GM18867 (cell line): ENCODE measurements around the gene PRKCD.

Source experiments
- ATAC-seq: cut with Tn5 transposase; IDR thresholded peaks from one replicate; pipeline ENCODE4 v1.9.1; 2021; ENCODE audit warnings: mild to moderate bottlenecking, moderate library complexity; ENCODE audit not compliant: unreplicated experiment

PRKCD gene

DNA sequence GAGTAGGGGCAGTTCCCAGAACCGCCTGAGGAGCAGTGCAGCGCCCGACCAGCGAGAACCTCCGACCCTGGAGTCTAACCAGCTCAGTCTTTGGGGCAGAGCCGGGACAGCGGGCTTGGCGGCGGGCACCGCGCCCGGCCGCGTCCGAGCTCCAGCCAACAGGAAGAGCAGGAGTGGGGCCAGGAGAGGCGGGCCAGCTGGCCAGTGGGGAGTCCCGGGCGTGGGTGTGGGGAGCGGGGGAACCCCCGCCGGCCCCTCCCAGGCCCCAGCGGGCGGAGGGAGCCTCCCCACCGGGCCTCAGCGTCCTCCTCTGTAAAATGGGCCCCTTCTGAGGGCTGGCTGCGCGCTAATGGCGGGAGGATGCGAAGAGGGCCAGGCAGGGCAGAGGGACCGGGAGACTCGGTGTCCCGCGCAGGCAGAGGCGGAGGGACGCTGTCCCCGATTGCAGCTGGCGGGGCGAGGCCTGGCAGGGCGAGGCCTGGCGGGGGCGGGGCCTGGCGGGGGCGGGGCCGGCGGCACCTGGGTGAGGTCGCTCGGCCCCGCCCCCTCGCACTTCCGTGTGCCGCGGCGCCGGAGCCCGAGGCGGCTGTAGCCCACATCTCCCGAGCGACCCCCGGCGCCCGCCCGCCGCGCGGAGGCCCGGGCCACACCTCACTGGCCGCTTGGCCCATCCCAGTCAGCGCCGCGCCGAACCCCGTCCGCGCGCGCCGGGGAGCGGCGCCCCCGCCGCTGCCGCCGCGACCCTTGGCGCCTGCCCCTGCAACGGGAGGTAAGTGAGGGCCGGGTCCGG is at the start of gene PRKCD:
Gene PRKCD (plus strand): TSS at position 550 of the 790 bp plus-strand sequence. CDS start 17,214 bp downstream, outside the sequence.
- peak; percentile 52 for ATAC-seq

DNA sequence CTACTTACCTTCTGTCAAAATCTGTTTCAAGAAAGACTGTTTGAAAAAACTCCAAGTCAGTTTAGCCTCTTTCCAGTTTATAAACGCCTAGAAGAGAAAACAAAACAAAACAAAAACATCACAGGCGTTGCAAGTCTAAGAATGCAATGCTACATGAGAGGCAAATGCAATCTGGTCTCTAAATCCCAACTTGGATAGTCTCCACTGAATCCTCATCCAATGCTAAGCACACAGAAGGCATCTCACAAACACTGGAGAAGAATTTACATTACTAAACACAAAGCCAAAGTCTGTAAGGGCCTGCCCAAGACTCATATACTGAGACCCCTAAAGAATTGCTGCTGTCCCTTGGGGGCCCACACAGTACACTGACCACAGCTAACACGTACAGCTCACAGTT is 49.2 kb upstream of the PRKCD start:
- ATAC-seq = no peak

DNA sequence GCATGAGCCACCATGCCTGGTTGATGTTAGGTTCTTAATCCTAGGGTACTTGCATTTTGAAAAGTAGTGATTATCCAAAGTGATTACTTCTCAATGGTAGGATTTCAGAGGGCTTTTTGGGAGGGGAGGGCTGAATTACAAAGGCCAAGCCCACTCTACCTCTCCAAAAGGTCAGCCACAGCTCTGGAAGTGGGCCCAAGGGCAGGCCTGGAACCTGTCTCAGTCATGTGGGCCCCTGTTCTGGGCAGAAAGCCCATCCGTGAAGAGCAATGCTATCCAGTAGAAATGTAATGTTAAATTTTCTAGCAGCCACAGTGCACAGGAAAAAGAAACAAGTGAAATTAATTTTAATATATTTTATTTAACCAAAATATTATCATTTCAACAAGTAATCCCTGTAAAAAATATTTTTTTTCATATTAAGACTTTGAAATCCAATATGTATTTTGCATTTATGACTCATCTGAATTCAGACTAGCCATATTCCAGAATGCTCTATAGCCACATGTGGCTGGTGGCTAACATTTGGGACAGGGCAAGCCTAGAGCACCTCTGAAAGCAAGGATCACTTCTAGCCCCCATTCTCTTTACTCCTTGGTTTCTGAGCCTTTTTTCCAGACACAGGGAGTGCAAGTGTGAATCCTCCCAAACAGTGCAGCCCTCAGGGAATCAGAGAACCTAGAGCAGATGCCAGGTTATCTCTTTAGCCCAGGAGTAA is 47.6 kb upstream of the PRKCD start:
- ATAC-seq = no peak

DNA sequence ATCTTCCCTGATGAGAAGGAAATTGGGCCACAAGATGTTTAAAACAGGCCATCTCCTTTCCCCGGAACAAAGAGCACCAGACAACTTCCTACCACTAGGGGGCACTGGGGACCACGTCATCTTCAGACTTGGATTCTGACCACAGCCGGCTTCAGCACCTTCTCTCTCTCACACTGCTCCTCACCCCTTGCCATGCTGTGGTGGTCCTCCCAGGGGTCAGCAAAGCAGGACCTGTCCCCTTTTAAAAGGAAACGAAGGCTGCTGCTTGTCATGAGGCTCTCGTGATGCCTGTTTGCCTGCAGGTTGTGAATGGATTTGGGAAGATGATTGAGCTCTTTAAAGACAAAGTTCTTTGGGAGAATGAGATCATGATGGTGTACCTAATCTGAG is 47.0 kb upstream of the PRKCD start:
- ATAC-seq = peak; percentile 76

DNA sequence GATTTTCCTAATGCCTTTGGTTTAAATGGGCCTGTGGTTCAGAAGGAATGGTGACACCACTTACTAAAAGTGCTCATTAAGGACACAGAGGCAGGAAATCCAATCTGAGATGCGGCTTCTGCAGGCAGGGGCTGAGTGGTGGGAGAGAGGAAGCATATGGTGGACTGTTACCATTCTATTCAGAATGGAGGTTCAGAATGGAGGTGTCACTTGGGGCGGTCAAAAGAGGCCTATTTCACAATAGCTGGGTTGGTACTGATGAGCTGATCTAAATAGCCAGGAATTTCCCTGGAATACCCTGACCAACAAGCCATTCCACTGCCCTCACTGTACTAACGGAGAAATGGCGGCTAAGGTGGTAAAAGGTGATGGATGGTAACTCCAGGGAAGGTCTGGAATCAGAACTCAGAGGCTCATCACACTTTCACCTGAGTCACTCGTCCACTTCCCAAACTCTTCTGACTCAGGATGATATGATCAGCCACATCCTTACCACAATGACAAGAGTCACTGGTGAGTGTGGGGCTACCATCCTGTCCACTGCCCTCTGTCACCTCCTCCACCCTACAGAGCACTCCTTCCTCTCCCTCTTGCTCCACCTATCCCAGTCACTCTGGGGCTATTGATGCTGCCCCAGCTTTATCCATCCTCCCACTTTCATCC is 46.5 kb upstream of the PRKCD start:
- no peak for ATAC-seq

DNA sequence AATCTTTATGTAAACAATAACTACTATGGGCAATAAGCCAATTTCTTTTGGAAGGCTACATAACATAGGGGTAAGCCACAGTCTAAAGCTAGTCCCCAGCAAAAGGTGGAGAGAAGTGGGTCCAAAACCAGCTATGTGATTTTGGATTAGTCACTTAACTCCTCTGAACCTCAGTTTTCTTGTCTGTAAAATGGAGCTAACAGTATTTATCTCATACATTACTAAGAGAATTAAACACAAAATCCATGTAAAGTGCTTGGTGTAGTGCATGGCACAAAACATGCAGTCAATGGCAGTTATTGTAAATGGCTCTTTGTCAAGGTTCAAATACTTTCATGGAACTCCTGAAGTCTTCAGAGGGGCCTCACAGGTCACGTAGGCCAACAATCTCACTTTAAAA is 44.1 kb upstream of the PRKCD start:
- no peak for ATAC-seq

DNA sequence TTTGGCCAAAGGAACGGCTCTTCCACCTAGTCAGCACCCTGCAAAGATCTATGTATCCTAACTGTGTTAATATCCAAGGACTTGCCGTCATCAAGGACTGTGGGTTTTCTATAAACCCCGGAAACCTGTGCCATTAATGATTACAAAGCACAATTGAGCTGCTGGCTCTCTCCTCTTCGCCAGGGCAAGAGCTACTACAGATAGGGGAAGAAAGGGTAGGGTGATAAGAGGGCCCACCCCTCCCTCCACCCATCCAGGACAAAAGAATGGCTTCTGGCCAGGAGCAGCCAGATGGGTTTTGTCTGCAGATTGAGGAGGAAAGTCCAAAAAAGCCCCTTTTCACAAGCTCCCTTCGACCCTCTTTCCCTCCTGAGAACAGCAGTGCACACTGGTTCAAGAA is 40.7 kb upstream of the PRKCD start:
- no peak for ATAC-seq

DNA sequence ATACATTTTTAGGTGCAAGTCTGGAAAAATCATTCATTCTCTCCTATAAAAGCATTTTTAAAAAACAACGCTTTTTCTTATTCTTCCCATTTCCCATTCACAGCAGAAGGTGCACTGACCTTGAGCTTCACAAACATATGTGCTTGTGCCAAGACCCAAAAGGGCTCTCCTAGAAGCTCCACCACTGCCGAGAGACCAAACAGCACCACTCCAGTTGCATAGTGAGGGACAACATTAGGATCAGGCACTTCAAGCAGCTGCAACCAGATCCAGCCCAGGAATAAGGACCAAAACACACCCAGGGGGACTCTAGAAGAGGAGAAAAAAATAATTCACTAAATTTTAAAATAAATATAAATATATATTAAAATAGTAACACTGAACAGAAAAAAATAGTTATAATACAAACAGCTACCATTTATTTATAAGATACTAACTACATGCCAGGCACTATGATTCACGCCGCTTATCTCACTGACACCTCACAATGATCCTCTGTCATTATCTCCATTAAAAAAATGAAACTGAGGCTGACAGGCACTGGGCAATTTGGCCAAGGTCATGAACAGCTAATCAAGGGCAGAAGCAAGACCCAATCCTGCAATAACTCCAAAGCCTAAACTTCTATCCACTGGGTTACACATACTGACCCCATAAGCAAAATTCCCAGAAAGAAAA is 38.6 kb upstream of the PRKCD start:
- ATAC-seq = no peak

DNA sequence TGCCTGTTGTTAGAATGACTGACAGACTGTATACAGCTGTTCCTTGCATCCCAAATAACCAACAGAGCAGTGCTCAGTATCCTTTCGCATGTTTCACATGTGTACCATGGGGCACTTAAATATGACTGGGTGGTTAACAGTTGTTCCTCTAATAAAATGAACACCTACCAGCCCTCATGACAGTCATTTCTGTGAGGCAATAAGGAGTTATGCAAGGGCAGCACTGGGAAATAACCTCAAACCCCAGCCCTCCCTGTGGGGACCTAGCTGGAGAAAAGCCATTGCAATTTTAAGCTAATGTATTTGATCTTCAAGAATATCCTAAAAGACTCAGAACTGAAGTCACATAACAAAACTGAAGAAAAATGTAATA is 38.1 kb upstream of the PRKCD start:
- no peak for ATAC-seq

DNA sequence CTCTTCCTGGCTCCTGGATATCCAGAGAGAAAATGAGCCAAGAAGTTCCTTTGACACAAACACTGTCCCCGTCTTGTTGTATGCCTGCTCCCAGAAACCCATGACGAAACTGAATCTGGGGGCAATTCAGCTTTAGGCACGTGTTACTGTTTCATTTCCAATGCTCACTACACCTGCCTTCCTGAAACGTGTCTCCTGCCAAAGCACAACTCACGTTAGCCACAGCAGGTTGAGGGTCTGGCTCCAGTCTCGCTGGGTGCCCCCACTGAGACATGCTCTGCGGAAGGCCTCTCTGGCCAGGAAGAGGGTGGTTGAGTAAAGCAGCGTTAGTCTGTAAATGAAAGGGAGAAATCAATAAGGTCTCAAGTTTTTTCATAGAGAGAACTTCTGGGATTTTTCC is 37.5 kb upstream of the PRKCD start:
- no peak for ATAC-seq

DNA sequence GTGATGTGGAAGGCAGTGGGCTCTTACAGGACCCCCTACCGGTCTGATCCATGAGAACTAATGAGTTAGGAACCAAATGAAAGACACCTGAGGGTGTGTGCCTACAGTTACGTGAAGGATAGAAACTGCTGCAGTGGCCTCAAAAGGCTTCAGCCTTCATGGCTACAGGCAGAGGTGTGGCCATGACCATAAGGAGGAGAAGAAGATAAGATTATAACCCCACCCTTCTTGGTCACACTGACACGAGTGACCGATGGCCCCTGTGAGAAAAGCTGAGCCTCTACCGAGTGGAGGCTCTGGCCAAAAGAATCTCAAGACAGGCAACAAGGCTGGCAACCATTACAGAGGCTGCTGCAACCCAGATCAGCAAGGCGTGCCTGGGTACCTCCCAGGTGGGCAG is 37.1 kb upstream of the PRKCD start:
- no peak for ATAC-seq

DNA sequence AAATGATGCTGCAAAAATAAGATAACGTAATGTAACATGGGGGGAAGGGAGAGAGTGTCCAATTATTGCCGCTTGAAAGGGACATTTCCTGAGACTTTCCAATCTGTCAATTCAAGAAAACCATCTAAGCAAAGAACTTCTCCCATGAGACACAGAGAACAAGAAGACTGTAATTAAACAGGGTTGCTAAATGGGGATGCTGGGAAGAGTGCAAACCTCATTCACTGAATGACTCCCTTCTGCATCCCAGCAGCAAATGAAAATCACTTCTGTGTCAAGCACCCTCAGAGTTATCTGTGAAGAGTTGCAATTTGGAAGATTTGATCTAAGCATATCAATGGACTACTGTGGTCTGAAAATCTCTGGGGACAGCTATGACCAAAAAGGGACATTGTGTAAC is 34.4 kb upstream of the PRKCD start:
- ATAC-seq = no peak

DNA sequence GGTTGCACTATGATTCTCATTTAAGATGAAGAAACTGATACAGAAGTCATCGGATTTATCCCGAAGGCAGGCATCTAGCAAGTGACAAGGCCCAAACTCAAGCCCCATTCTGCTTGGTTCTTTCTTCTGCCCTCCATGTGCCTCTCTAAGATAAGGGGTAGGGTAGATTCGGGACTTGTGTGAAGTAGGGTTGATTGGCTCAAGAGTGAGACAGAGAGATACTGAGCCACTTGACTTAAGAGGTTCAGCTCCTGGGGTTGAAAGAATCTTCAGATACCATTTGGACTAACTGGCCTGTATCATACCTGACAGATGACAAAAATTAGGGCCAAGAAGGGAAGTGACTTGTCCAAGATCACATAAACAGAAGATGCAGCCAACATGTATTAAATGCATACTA is 31.7 kb upstream of the PRKCD start:
- ATAC-seq = no peak

DNA sequence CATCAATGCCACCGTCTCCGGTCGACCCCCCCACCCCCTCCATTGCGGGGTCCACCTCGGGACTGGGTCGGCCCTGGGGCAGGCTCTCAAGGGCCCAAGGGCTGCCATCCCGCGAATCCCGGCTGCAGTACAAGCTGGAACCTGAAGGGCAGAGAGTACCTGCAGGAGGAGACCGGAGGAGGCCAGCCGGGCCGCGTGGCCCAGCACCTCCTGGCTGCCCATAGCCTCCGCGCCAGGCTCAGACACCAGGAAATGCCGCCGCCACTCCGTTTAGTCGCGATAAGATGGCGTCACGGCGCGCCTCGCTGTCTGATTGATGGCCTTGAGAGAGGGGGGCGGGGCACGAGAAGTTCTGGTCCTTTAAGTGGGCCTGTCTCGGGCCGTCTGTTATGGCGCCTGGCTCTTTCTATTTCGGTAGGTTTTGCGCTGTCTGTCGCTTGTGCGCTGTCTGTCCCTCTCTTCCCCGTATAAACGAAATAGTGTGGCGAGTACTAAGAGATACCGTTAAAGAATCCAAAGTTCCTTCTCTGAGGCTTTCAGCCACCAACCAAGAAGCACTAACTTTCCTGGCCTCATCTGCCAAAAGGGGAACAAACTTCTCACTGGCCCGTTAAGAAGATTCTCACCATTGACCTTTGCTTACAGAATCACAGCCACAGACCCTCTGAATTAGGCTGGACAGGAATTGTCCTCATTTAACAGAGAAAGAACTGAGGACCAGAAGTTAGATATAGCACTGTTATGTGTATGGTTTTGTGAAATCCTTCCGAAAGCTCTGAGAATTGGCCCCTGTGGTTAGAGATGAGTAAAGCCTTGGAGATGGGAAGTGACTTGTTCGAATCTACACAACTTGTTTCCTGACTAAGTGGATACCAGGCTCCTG is 30.6 kb upstream of the PRKCD start, which contains the start of gene RFT1:
Gene RFT1 (minus strand): TSS at position 257 of the 883 bp plus-strand sequence. CDS start 35 bp downstream, at position 222.
- peak; percentile 77 for ATAC-seq

DNA sequence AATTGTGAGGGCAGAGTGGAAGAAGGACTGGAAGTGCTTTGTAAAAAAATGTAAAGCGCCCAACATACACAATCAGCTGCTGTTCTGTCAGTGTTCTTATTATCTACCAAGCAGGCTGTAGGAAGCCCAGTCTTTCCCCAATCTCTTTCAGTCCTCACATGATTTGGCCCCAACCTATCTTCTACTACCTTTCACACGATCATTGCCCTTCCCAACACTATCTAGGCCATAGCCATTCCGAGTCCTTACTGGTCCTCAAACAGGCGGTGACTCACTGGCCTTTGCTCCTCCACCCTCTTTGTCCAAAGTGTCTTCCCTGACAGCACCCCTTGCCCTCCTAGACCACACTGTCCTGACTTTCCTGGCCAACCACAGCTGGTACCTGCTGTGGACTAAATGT is 29.9 kb upstream of the PRKCD start:
- ATAC-seq = no peak

DNA sequence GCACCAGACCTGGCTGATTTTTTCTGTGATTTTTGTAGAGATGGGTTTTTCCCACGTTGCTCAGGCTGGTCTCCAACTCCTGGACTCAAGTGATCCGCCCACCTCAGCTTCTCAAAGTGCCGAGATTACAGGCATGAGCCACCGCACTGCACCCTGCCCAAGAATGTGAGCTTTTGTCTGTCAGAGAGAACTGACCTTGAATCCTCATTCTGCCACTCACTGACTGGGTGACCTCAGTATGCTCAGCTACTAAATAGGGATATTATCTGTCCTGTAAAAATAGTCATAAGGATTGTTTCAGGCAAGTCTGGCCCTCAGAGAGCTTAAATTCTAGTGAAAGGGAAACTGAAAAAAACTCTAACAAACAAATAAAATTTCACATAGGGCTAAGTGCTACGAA is 28.7 kb upstream of the PRKCD start:
- ATAC-seq = no peak

DNA sequence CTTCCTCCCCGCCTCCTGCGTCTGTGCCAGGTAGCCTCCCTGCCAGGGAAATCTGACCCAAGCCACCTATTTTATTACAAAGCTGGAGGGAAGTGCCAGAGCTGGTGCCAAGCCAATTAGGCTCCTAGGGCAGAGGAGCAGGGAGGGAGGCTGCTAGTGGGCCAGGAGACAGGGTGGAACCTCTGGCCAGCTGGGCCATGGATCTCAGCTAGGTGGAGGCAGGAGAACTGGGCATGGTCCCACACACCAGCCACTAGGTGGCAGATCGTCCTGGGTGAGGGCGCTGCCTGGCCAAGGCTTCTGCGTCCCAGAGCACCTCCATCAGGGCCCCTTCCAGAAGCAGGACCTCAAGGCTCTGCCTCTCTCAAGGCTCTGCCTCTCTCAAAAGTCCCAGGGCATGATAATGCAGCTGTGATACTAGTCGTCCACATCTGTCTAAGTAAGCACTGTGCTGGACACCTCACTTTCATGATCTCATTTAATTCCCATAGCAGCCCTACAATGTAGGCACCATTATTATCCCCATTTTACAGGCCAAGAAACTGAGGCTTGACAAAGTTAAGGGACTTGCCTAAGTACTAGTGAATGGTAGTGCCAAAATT is 26.3 kb upstream of the PRKCD start:
- peak; percentile 65 for ATAC-seq

DNA sequence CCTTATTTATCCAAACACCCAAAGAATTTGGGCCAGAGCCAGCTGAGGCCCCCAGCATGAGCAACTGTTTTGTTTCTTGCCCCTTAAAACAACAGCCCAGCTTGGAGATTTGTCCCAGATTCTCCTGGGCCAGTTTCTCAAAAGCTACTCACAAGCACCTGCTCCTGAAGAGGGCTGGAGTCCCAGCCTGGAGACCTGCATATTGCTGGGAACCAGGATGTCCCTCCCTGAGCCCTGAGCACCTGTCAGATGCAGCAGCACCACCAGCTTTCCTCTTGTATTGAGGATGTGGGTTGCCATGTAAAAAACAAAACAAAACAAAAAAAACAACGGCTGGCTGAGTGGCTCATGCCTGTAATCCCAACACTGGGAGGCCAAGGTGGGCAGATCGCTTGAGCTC is 23.8 kb upstream of the PRKCD start:
- ATAC-seq = no peak

DNA sequence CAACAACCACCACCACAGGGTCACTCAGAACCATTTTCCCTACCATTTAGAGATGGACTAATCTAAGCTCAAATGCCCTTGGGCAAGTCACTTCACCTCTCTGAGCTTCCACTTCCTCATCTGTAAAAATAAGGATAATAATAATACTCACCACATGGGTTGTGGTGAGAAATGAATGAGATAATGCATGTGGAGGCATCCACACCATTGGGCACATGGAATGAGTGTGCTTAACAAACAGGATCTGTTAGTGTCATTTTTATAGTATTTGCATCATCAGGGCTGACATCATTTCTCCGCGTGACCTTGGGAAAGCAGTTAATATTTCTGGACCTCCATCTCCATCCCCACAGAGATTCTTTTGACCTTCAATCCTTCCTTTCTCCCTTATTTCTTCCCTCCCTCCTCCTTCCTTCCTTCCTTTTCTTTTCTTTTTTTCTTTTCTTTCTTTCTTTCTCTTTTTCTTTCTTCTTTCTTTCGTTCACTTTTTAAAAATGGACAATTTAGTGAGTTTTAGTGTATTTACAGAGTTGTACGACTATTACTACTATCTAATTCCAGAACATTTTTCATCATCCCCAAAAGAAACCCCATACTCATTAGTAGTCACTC is 23.1 kb upstream of the PRKCD start:
- ATAC-seq = no peak
